ENCODE results near the gene GSTO1. TPM values are rescaled to one million over a fixed set of nuclear protein-coding genes. Genes with fewer than 3 reads are reported as not detected.

Gene GSTO1
- total and polyA plus RNA-seq, 11 donors = 194 to 699 (median 224) TPM

GRCh38 chr10:104230490-104230889, 24.2 kb upstream of the GSTO1 start:
- intact Hi-C loops (cut with DNase I) = loop anchor here in 1 of 10 donors (5.0 kb wide), 1 partner anchor 108 kb away; the partner anchor contains the start of gene SFR1
- H3K4me3 ChIP-seq = no peak overlapping the region

GRCh38 chr10:104231784-104232612, 22.7 kb upstream of the GSTO1 start, which contains the start of gene CFAP43:
TSS of gene CFAP43 (minus strand) at chr10:104232364. CDS start at chr10:104232246, 118 bp downstream.
- H3K4me1 ChIP-seq = peaks cover 0 to 11% (median 5%) of the 10 kb centered on the region in 12 donors
- intact Hi-C loops (cut with DNase I) = loop anchor here in 3 of 10 donors (1.0 to 5.0 kb wide), 3 partner anchors 22 to 110 kb away; partner anchors contain the start of genes GSTO1 (in 2 of the 3) and SFR1 (in 1 of the 3)
- no peak for TF ChIP-seq CTCF (IDR thresholded peaks at IDR 0.05)
- peak in 1 of 2 donors; percentile 28 for TF ChIP-seq POLR2A (IDR thresholded peaks at IDR 0.05)
- H3K4me3 ChIP-seq = peak within 1 kb of the TSS; percentile 61 to 93 (median 84)
- peak within 1 kb of the TSS in 3 of 12 donors; percentile 10 to 64 (median 47) for H3K27ac ChIP-seq
- peak; percentile 98 to 100 (median 98) for DNase-seq
- 1% methylated on average over 48 to 60 of the region's 60 CpGs for WGBS, 4 donors
- H3K27me3 ChIP-seq = peaks cover 0 to 7% (median 0%) of the 10 kb centered on the region in 9 donors
- ATAC-seq = peak; percentile 100
- H3K36me3 ChIP-seq = no peaks in the 10 kb centered on the region
- peaks cover 0 to 9% (median 0%) of the 10 kb centered on the region in 12 donors for H3K9me3 ChIP-seq

More at GRCh38 chr10:104230490-104230889, 24.2 kb upstream of the GSTO1 start:
- 79 to 86% (median 83%) methylated on average over 4 of the region's 4 CpGs for WGBS, 4 donors
- TF ChIP-seq CTCF (IDR thresholded peaks at IDR 0.05) (no peak), POLR2A (IDR thresholded peaks at IDR 0.05) (no peak)
- Histone ChIP-seq H3K36me3 (no peaks in the 10 kb centered on the region), H3K4me1 (peaks cover 0 to 11% (median 5%) of the 10 kb centered on the region in 12 donors), H3K27ac (no peak overlapping the region), H3K9me3 (peaks cover 0 to 9% (median 0%) of the 10 kb centered on the region in 12 donors), H3K27me3 (peaks cover 0 to 7% (median 0%) of the 10 kb centered on the region in 9 donors)
- no peak for DNase-seq
- no peak for ATAC-seq

- H3K27me3 ChIP-seq = peaks cover 0 to 7% (median 0%) of the 10 kb centered on the region in 9 donors
- TF ChIP-seq POLR2A (IDR thresholded peaks at IDR 0.05) = no peak
- no peak overlapping the region for H3K27ac ChIP-seq
- no peaks in the 10 kb centered on the region for H3K36me3 ChIP-seq
- peaks cover 0 to 11% (median 5%) of the 10 kb centered on the region in 12 donors for H3K4me1 ChIP-seq
- peak overlapping the region; percentile 61 to 93 (median 84) for H3K4me3 ChIP-seq
- peak; percentile 7 to 40 (median 21) for ATAC-seq
- intact Hi-C loops (cut with DNase I) = loop anchor here in 4 of 10 donors (1.0 to 5.0 kb wide), 4 partner anchors 21 to 110 kb away; partner anchors contain the start of genes GSTO1 (in 2 of the 4) and SFR1 (in 1 of the 4)
- 15 to 18% (median 16%) methylated on average over 20 of the region's 20 CpGs for WGBS, 4 donors
- peak in 1 of 5 donors; percentile 25 for DNase-seq
- H3K9me3 ChIP-seq = peaks cover 0 to 9% (median 0%) of the 10 kb centered on the region in 12 donors
Measured at GRCh38 chr10:104232613-104233102, 22.0 kb upstream of the GSTO1 start.

GRCh38 chr10:104233817-104234216, 20.9 kb upstream of the GSTO1 start:
- intact Hi-C loops (cut with DNase I) = loop anchor here in 3 of 10 donors (1.0 to 5.0 kb wide), 3 partner anchors 19 to 112 kb away; partner anchors contain the start of genes GSTO1 (in 1 of the 3) and SFR1 (in 1 of the 3)
- no peak for DNase-seq

More at GRCh38 chr10:104233817-104234216, 20.9 kb upstream of the GSTO1 start:
- no peak for ATAC-seq
- Histone ChIP-seq H3K36me3 (no peaks in the 10 kb centered on the region), H3K4me3 (no peak overlapping the region), H3K4me1 (peaks cover 0 to 11% (median 5%) of the 10 kb centered on the region in 12 donors), H3K27ac (no peak overlapping the region), H3K27me3 (peaks cover 0 to 7% (median 0%) of the 10 kb centered on the region in 9 donors), H3K9me3 (peaks cover 0 to 9% (median 0%) of the 10 kb centered on the region in 12 donors)
- TF ChIP-seq POLR2A (IDR thresholded peaks at IDR 0.05) = no peak
- no peak for TF ChIP-seq CTCF (IDR thresholded peaks at IDR 0.05)
- 68 to 89% (median 86%) methylated on average over 1 of the region's 1 CpG for WGBS, 4 donors

Measured in heart left ventricle (tissue), 16 donors.